T1000 (cell line): Measurements from ENCODE around the gene BAX.
"Not testable (repeated sequence)": the region's sequence is repeated elsewhere in the genome, so short reads cannot be mapped to it uniquely, and the experiment has no call there.

Experiments
- DNase-seq: peaks from one replicate; lab custom pipeline; 2025; ENCODE audit warnings: mixed read lengths; lab: John Stamatoyannopoulos, UW

The BAX gene

GRCh38 chr19:48954595-48955307 is at the start of gene BAX:
Gene BAX, plus strand, starts transcription at chr19:48954875. Its CDS starts 54 bp downstream, at chr19:48954929.
- peak; percentile 93 for DNase-seq

GRCh38 chr19:48905664-48906063 is 49.0 kb upstream of the BAX start:
- no peak for DNase-seq

GRCh38 chr19:48906324-48906723 is 48.4 kb upstream of the BAX start:
- no peak for DNase-seq

GRCh38 chr19:48907671-48908070 is 47.0 kb upstream of the BAX start:
- no peak for DNase-seq

GRCh38 chr19:48909424-48910077 is 45.1 kb upstream of the BAX start:
- not testable (repeated sequence) for DNase-seq

- no peak for DNase-seq
These were observed 43.9 kb upstream of the BAX start for GRCh38 chr19:48910803-48911202.

- no peak for DNase-seq
These were observed 41.4 kb upstream of the BAX start for GRCh38 chr19:48913114-48913889.

GRCh38 chr19:48914181-48914580 is 40.5 kb upstream of the BAX start:
- no peak for DNase-seq

GRCh38 chr19:48915757-48916156 is 38.9 kb upstream of the BAX start:
- DNase-seq = no peak

- DNase-seq = no peak
These were observed 36.6 kb upstream of the BAX start for GRCh38 chr19:48918071-48918470.

GRCh38 chr19:48918801-48919247 is 35.9 kb upstream of the BAX start:
- DNase-seq = no peak

GRCh38 chr19:48919271-48919670 is 35.4 kb upstream of the BAX start:
- DNase-seq = not testable (repeated sequence)

GRCh38 chr19:48920949-48921348 is 33.7 kb upstream of the BAX start:
- no peak for DNase-seq

GRCh38 chr19:48921721-48922500 is 32.8 kb upstream of the BAX start:
- DNase-seq = no peak

- DNase-seq = no peak
These were observed 31.9 kb upstream of the BAX start for GRCh38 chr19:48922548-48923490.

- DNase-seq = peak; percentile 40
These were observed 29.3 kb upstream of the BAX start for GRCh38 chr19:48925240-48925843.

- DNase-seq = not testable (repeated sequence)
These were observed 28.8 kb upstream of the BAX start for GRCh38 chr19:48925890-48926289.

GRCh38 chr19:48926909-48927308 is 27.8 kb upstream of the BAX start:
- DNase-seq = peak; percentile 44

- not testable (repeated sequence) for DNase-seq
These were observed 27.0 kb upstream of the BAX start for GRCh38 chr19:48927692-48928091.
